H1 (cell line): ENCODE results near the gene DPP3. TPM values are rescaled to one million over a fixed set of nuclear protein-coding genes. Genes with fewer than 3 reads are reported as not detected.

Experiments
- CTCF ChIA-PET: fragments of 300-600 bp; sonication (Branson Sonifier 250); formaldehyde crosslinking; loops from one replicate; lab custom pipeline; 2021; ENCODE audit not compliant: partially characterized antibody; lab: Charles Lee
- POLR2A ChIA-PET: fragments of 300-600 bp; sonication (Branson Sonifier 250); formaldehyde crosslinking; loops from one replicate; lab custom pipeline; 2021; ENCODE audit warnings: inconsistent platforms; ENCODE audit not compliant: partially characterized antibody; lab: Charles Lee
- DNase-seq, 2 experiments: peaks; one replicate each; pipeline versions ENCODE4 v3.0.0 to v3.0.0-alpha.2; 2010 to 2022; ENCODE audit warnings: low spot score in 2 of 2, low read depth in 1 of 2, mixed read lengths in 1 of 2
- FAIRE-seq: peaks from 2 replicates; lab custom pipeline; 2011; peaks lifted over from hg19 to GRCh38; lab: Jason Lieb, UNC
- H2AFZ ChIP-seq: 2 replicates; pipeline ENCODE4 v1.8.1; 2012; ENCODE audit warnings: low read length, inconsistent platforms
- H2AK5ac ChIP-seq: 2 replicates; pipeline ENCODE4 v1.6.1; 2013; ENCODE audit warnings: low read depth, low read length
- H2BK120ac ChIP-seq: replicated peaks from 2 replicates; pipeline ENCODE3; 2013; ENCODE audit warnings: low read depth, low read length, inconsistent platforms
- H2BK12ac ChIP-seq: 2 replicates; pipeline ENCODE4 v1.6.1; 2013; ENCODE audit warnings: low read depth, low read length
- H2BK15ac ChIP-seq: 2 replicates; pipeline ENCODE4 v1.6.1; 2013; ENCODE audit warnings: low read length
- H2BK20ac ChIP-seq: 2 replicates; pipeline ENCODE4 v1.6.1; 2013; ENCODE audit warnings: low read length
- H2BK5ac ChIP-seq: 2 replicates; pipeline ENCODE4 v1.6.1; 2013; ENCODE audit warnings: low read depth, low read length
- H3K14ac ChIP-seq: 2 replicates; pipeline ENCODE4 v1.6.1; 2013; ENCODE audit warnings: inconsistent platforms; ENCODE audit not compliant: insufficient read length
- H3K18ac ChIP-seq: 2 replicates; pipeline ENCODE4 v1.6.1; 2013; ENCODE audit warnings: low read length; ENCODE audit errors: extremely low read depth
- H3K23ac ChIP-seq: 2 replicates; pipeline ENCODE4 v1.6.1; 2013; ENCODE audit warnings: inconsistent platforms; ENCODE audit not compliant: insufficient read length
- H3K23me2 ChIP-seq: 2 replicates; pipeline ENCODE4 v1.6.1; 2013; ENCODE audit warnings: low read depth, low read length
- H3K27ac ChIP-seq: 2 replicates; pipeline ENCODE4 v1.6.1; 2011; ENCODE audit warnings: low read depth, low read length, inconsistent platforms
- H3K27me3 ChIP-seq, 4 experiments: replicated peaks in 1 of 4; 1 replicate in 1 of 4; 2 replicates in 3 of 4; pipeline versions ENCODE4 v1.6.1 to v1.8.1; 2011 to 2013; ENCODE audit warnings: low read length in 3 of 4, mild to moderate bottlenecking in 3 of 4, inconsistent platforms in 2 of 4, mixed read lengths in 2 of 4, moderate library complexity in 1 of 4; ENCODE audit not compliant: control insufficient read depth in 3 of 4, insufficient read depth in 3 of 4; ENCODE audit errors: extremely low read depth in 1 of 4
- H3K36me3 ChIP-seq, 4 experiments: 2 replicates each; pipeline versions ENCODE4 v1.6.1 to v1.8.1; 2011 to 2013; ENCODE audit warnings: mild to moderate bottlenecking in 4 of 4, low read length in 3 of 4, moderate library complexity in 2 of 4, control low read depth in 1 of 4, inconsistent platforms in 1 of 4; ENCODE audit not compliant: insufficient read depth in 4 of 4, control insufficient read depth in 2 of 4
- H3K4ac ChIP-seq: replicated peaks from 2 replicates; pipeline ENCODE3; 2013; ENCODE audit warnings: low read length, low read depth, mixed read lengths, inconsistent platforms; ENCODE audit not compliant: insufficient read length
- H3K4me1 ChIP-seq, 4 experiments: replicated peaks in 1 of 4; 1 replicate in 1 of 4; 2 replicates in 3 of 4; pipeline versions ENCODE4 v1.6.1 to v1.8.1; 2011 to 2013; ENCODE audit warnings: low read length in 3 of 4, inconsistent platforms in 2 of 4, mixed read lengths in 1 of 4; ENCODE audit not compliant: insufficient read depth in 4 of 4, control insufficient read depth in 3 of 4
- H3K4me2 ChIP-seq, 2 experiments: 2 replicates each; pipeline versions ENCODE4 v1.6.1 to v1.8.1; 2011 to 2013; ENCODE audit warnings: low read depth in 2 of 2, low read length in 2 of 2, control low read depth in 1 of 2, inconsistent platforms in 1 of 2, mild to moderate bottlenecking in 1 of 2; ENCODE audit not compliant: insufficient read depth in 1 of 2
- H3K4me3 ChIP-seq, 4 experiments: fragments of 200-600, 300-600 bp in 1 of 4; sonication (generic), shearing (Covaris generic), sonication (Bioruptor Twin) in 1 of 4; 2 replicates each; pipeline versions ENCODE4 v1.5.1 to v1.8.1; 2011 to 2016; ENCODE audit warnings: low read length in 4 of 4, low read depth in 3 of 4, control low read depth in 2 of 4, inconsistent platforms in 2 of 4, mild to moderate bottlenecking in 2 of 4, mixed read lengths in 1 of 4, moderate library complexity in 1 of 4; ENCODE audit not compliant: insufficient read depth in 2 of 4; ENCODE audit errors: extremely low read depth in 1 of 4
- H3K56ac ChIP-seq: replicated peaks from 2 replicates; pipeline ENCODE3; 2013; ENCODE audit warnings: low read depth, mild to moderate bottlenecking, mixed read lengths, low read length, inconsistent platforms; ENCODE audit not compliant: insufficient read length
- H3K79me1 ChIP-seq: 2 replicates; pipeline ENCODE4 v1.6.1; 2013; ENCODE audit warnings: low read depth, low read length, control low read depth
- H3K79me2 ChIP-seq, 2 experiments: 2 replicates each; pipeline versions ENCODE4 v1.6.1 to v1.8.1; 2012 to 2013; ENCODE audit warnings: low read length in 2 of 2, mild to moderate bottlenecking in 2 of 2, inconsistent platforms in 1 of 2; ENCODE audit not compliant: insufficient read depth in 2 of 2, control insufficient read depth in 1 of 2
- H3K9ac ChIP-seq, 4 experiments: replicated peaks in 1 of 4; 1 replicate in 1 of 4; 2 replicates in 3 of 4; pipeline versions ENCODE4 v1.6.1 to v1.8.1; 2011 to 2013; ENCODE audit warnings: low read depth in 3 of 4, low read length in 3 of 4, control low read depth in 2 of 4, mild to moderate bottlenecking in 2 of 4, moderate library complexity in 2 of 4, inconsistent platforms in 1 of 4; ENCODE audit errors: extremely low read depth in 1 of 4
- H3K9me3 ChIP-seq, 2 experiments: 2 replicates each; pipeline versions ENCODE4 v1.6.1 to v1.8.1; 2012 to 2013; ENCODE audit warnings: mild to moderate bottlenecking in 2 of 2, moderate library complexity in 2 of 2, control low read depth in 1 of 2, inconsistent platforms in 1 of 2, low read depth in 1 of 2, low read length in 1 of 2, mixed read lengths in 1 of 2; ENCODE audit not compliant: insufficient read depth in 2 of 2
- H4K20me1 ChIP-seq, 2 experiments: replicated peaks in 1 of 2; 2 replicates each; pipeline versions ENCODE3 to v1.8.1; 2011 to 2013; ENCODE audit warnings: inconsistent platforms in 2 of 2, low read length in 2 of 2, mild to moderate bottlenecking in 1 of 2; ENCODE audit not compliant: insufficient read depth in 2 of 2, control insufficient read depth in 1 of 2
- H4K5ac ChIP-seq: 2 replicates; pipeline ENCODE4 v1.6.1; 2013; ENCODE audit warnings: low read length, low read depth, mixed read lengths, inconsistent platforms; ENCODE audit not compliant: insufficient read length
- H4K8ac ChIP-seq: 2 replicates; pipeline ENCODE4 v1.8.0; 2013; ENCODE audit warnings: mild to moderate bottlenecking, moderate library complexity, low read length, inconsistent platforms; ENCODE audit not compliant: insufficient read depth; ENCODE audit errors: extremely low read depth
- H4K91ac ChIP-seq: replicated peaks from 2 replicates; pipeline ENCODE3; 2013; ENCODE audit warnings: low read length, mixed read lengths, inconsistent platforms; ENCODE audit not compliant: insufficient read length
- GABPA ChIP-seq: IDR thresholded peaks from 2 replicates; pipeline ENCODE4 v1.6.1; 2011; ENCODE audit warnings: mild to moderate bottlenecking, low read length, moderate library complexity, borderline replicate concordance; ENCODE audit not compliant: insufficient read depth
- WGBS, 2 experiments: shearing (Covaris generic) in 1 of 2; methylation state at CpG; one replicate each; pipeline versions ENCODE4 v1.1.6 to v1.1.7; 2013 to 2015; ENCODE audit warnings: low lambda C conversion rate in 2 of 2, mixed read lengths in 2 of 2, inconsistent platforms in 1 of 2, low coverage in 1 of 2, missing lambda C conversion rate in 1 of 2; ENCODE audit not compliant: insufficient replicate concordance in 2 of 2, insufficient coverage in 1 of 2, insufficient read length in 1 of 2; ENCODE audit errors: extremely low coverage in 1 of 2, missing lambda C conversion rate in 1 of 2; 5-methylcytosine and 5-hydroxymethylcytosine counted together
- polyA plus RNA-seq, 7 experiments: library from polyadenylated mRNA; depleted of rRNA in 3 of 7; stranded (reverse) in 5 of 7; unstranded in 2 of 7; fragments of >200 nt in 5 of 7; fragments of 200-250 nt in 2 of 7; gene quantifications; 1 replicate in 5 of 7; 2 replicates in 1 of 7; 4 replicates in 1 of 7; pipeline versions ENCODE4 v1.2.1 to v1.2.3, GENCODE V29; 2011 to 2013; ENCODE audit warnings: missing spikeins in 2 of 7, mixed read lengths in 2 of 7
- total RNA-seq: library from RNA; stranded (reverse); fragmentation: NEBNext Ultra II Directional; extraction: Animal tissue kit (Norgen Biotek cat#: 25700); gene quantifications from 2 replicates; pipeline ENCODE4 v1.2.1, GENCODE V29; 2021

DPP3 gene
- total and polyA plus RNA-seq, 2 of the 8 experiments (the other 6 are each of a cell fraction or from before 2014, with no cell fraction given) = 75.1 to 82.7 TPM

GRCh38 chr11:66454828-66455227 is 25.4 kb upstream of the DPP3 start:
- H3K18ac ChIP-seq = no peak overlapping the region
- H4K8ac ChIP-seq = no peak overlapping the region
- H3K4me3 ChIP-seq = no peak overlapping the region
- H3K14ac ChIP-seq = no peak overlapping the region
- no peaks in the 10 kb centered on the region for H3K79me1 ChIP-seq
- no peaks in the 10 kb centered on the region for H3K79me2 ChIP-seq
- H3K9ac ChIP-seq = no peak overlapping the region
- H3K27ac ChIP-seq = no peak overlapping the region
- H3K9me3 ChIP-seq = peaks cover 0 to 4% of the 10 kb centered on the region in 2 experiments; a peak in 1 of 4 replicates
- no peak for TF ChIP-seq GABPA
- no peak overlapping the region for H4K91ac ChIP-seq
- ChIA-PET CTCF (interaction anchor here (1.0 to 2.3 kb wide), 8 partner anchors 10 to 69 kb away, joined by 3 to 8 read pairs (median 5); partner anchors contain the start of gene MRPL11), POLR2A (interaction anchor here (0.8 to 1.6 kb wide), 2 partner anchors 11 to 16 kb away, joined by 3 to 6 read pairs; partner anchors contain the start of gene MRPL11)
- H3K4ac ChIP-seq = no peak overlapping the region
- H4K5ac ChIP-seq = no peak overlapping the region
- H3K23me2 ChIP-seq = no peaks in the 10 kb centered on the region
- H3K23ac ChIP-seq = no peak overlapping the region
- FAIRE-seq (no peak), DNase-seq (no peak)
- no peak overlapping the region for H2AFZ ChIP-seq
- H2BK20ac ChIP-seq = no peak overlapping the region
- no peak overlapping the region for H3K4me2 ChIP-seq
- no peaks in the 10 kb centered on the region for H3K4me1 ChIP-seq
- no peaks in the 10 kb centered on the region for H4K20me1 ChIP-seq
- H2BK120ac ChIP-seq = no peak overlapping the region
- WGBS, 2 experiments = 91% methylated on average over 3 of the region's 3 CpGs; no CpG with 5 or more reads in 1 of the 2 experiments
- no peak overlapping the region for H2BK12ac ChIP-seq
- no peak overlapping the region for H2AK5ac ChIP-seq
- no peaks in the 10 kb centered on the region; a peak in 1 of 7 replicates for H3K27me3 ChIP-seq
- H2BK5ac ChIP-seq = no peak overlapping the region
- no peak overlapping the region for H3K56ac ChIP-seq
- H2BK15ac ChIP-seq = no peak overlapping the region
- no peaks in the 10 kb centered on the region for H3K36me3 ChIP-seq
